ENCODE results near the gene HEXIM2. TPM values are rescaled to one million over a fixed set of nuclear protein-coding genes. Genes with fewer than 3 reads are reported as not detected.

The HEXIM2 gene
- total and polyA plus RNA-seq, 2 of the 4 experiments (the other 2 are of a cell fraction), result 4.5 to 6.1 TPM

DNA sequence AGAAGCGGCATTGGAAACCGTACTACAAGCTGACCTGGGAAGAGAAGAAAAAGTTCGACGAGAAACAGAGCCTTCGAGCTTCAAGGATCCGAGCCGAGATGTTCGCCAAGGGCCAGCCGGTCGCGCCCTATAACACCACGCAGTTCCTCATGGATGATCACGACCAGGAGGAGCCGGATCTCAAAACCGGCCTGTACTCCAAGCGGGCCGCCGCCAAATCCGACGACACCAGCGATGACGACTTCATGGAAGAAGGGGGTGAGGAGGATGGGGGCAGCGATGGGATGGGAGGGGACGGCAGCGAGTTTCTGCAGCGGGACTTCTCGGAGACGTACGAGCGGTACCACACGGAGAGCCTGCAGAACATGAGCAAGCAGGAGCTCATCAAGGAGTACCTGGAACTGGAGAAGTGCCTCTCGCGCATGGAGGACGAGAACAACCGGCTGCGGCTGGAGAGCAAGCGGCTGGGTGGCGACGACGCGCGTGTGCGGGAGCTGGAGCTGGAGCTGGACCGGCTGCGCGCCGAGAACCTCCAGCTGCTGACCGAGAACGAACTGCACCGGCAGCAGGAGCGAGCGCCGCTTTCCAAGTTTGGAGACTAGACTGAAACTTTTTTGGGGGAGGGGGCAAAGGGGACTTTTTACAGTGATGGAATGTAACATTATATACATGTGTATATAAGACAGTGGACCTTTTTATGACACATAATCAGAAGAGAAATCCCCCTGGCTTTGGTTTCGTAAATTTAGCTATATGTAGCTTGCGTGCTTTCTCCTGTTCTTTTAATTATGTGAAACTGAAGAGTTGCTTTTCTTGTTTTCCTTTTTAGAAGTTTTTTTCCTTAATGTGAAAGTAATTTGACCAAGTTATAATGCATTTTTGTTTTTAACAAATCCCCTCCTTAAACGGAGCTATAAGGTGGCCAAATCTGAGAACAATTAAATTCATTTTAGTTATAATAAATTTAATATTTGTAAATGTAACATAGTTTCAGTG lies 11.7 kb upstream of the HEXIM2 start (continued):
- TF ChIP-seq MAZ (IDR thresholded peaks at IDR 0.05; ENCODE audit: borderline replicate concordance, low read depth, low read length) (no peak), NFE2L2 (IDR thresholded peaks at IDR 0.05; ENCODE audit: low read depth, low read length) (no peak), RCOR1 (IDR thresholded peaks at IDR 0.05; ENCODE audit: insufficient replicate concordance, low read length) (no peak), CHD1 (IDR thresholded peaks at IDR 0.05; ENCODE audit: low read depth, low read length) (no peak)
- TF ChIP-seq, protein P1, sequence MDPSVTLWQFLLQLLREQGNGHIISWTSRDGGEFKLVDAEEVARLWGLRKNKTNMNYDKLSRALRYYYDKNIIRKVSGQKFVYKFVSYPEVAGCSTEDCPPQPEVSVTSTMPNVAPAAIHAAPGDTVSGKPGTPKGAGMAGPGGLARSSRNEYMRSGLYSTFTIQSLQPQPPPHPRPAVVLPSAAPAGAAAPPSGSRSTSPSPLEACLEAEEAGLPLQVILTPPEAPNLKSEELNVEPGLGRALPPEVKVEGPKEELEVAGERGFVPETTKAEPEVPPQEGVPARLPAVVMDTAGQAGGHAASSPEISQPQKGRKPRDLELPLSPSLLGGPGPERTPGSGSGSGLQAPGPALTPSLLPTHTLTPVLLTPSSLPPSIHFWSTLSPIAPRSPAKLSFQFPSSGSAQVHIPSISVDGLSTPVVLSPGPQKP (IDR thresholded peaks at IDR 0.05; ENCODE audit: borderline replicate concordance, low read depth, low read length), result no peak

Data from IMR-90 (cell line).